Vagina (tissue), 2 donors: ENCODE data around the gene YWHAG. TPM values are rescaled to one million over a fixed set of nuclear protein-coding genes. Genes with fewer than 3 reads are reported as not detected.

Experiments
- DNase-seq, 2 donors: peaks; one replicate each; pipeline ENCODE4 v3.0.0-alpha.2; 2017; ENCODE audit errors: extremely low spot score in 2 of 2
- H3K27ac ChIP-seq: fragments of 200-600 bp; sonication (generic); one replicate; pipeline ENCODE4 v1.5.1; 2019
- H3K27me3 ChIP-seq: fragments of 200-600 bp; sonication (generic); one replicate; pipeline ENCODE4 v1.5.1; 2019
- H3K36me3 ChIP-seq, 2 donors: fragments of 200-600 bp; sonication (generic); one replicate each; pipeline ENCODE4 v1.5.1; 2017 to 2019
- H3K4me1 ChIP-seq: fragments of 200-600 bp; sonication (generic); one replicate; pipeline ENCODE4 v1.5.1; 2019
- H3K4me3 ChIP-seq, 2 donors: fragments of 200-600 bp; sonication (generic); 1 replicate in 1 of 2; 2 replicates in 1 of 2; pipeline ENCODE4 v1.5.1; 2016 to 2019
- H3K9me3 ChIP-seq: fragments of 200-600 bp; sonication (generic); one replicate; pipeline ENCODE4 v1.5.1; 2019
- POLR2A ChIP-seq, 2 donors: fragments of 450-650 bp; IDR thresholded peaks; one replicate each; pipeline ENCODE4 v1.6.1; 2017; ENCODE audit warnings: antibody characterized with exemption in 2 of 2, mild to moderate bottlenecking in 2 of 2, moderate library complexity in 2 of 2
- POLR2AphosphoS5 ChIP-seq, 2 donors: sonication (generic); formaldehyde crosslinking; IDR thresholded peaks; one replicate each; pipeline ENCODE4 v1.9.0; 2017; ENCODE audit warnings: antibody characterized with exemption in 2 of 2, mild to moderate bottlenecking in 2 of 2, low read depth in 1 of 2; ENCODE audit not compliant: insufficient read depth in 1 of 2
- intact Hi-C: fragments of 100-400 bp; cut with DNase I; formaldehyde crosslinking; loops from one replicate; pipeline ENCODE4 v1.15.1; 2023
- total RNA-seq: library from RNA; depleted of rRNA; stranded (reverse); fragments of >200 nt; gene quantifications from one replicate; pipeline ENCODE4 v1.2.3, GENCODE V29; 2016
- TF ChIP-seq, protein P1 (sequence below), 3 experiments: fragments of 450-650 bp in 2 of 3; fragments of 200-600 bp in 1 of 3; sonication (generic) in 1 of 3; IDR thresholded peaks; one replicate each; pipeline ENCODE4 v1.5.1; 2017 to 2019; ENCODE audit warnings: antibody characterized with exemption in 3 of 3, mild to moderate bottlenecking in 2 of 3, moderate library complexity in 2 of 3

YWHAG gene
- total RNA-seq, 1 donor from 2014 or later: 73.2 TPM

DNA sequence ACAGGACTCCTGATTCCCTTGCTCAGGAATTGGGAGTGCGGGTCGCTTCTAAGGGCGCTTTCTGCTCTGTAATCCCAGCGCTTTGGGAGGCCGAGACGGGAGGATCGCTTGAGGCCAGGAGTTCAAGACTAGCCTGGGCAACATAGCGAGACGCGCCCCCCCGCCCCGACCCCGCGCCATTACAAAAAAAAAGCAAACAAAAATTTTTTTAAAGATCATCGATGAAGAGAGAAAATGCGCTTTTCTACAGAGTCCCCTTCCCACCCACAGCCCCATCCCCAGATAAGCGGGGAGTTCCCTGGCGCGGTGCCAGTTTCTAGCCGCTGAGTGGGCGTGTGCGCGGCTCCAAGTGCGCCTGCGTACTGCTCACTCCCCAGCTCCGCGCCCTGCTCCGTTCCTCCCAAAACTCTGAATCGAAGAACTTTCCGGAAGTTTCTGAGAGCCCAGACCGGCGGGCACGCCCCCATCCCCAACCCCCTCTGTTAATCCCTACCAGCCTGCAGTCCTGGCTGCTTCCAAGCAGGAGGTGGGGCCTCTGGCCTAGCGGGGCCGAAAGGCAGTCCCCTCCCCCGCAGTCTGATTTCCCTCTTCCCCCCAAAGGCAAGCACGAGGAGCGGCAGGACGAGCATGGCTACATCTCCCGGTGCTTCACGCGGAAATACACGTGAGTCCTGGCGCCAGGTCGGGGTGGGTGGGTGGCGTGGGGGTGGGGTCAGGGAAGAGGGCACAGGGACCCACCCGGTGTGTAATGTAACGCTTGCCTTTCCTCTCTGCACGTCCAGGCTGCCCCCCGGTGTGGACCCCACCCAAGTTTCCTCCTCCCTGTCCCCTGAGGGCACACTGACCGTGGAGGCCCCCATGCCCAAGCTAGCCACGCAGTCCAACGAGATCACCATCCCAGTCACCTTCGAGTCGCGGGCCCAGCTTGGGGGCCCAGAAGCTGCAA is 55.3 kb downstream of the YWHAG start:
- Histone ChIP-seq H3K36me3 (peaks cover 0 to 6% of the 10 kb centered on the region in 2 donors), H3K4me1 (peaks cover 51% of the 10 kb centered on the region), H3K4me3 (peak overlapping the region; percentile 84 to 90), H3K9me3 (no peaks in the 10 kb centered on the region), H3K27ac (peak overlapping the region; percentile 100), H3K27me3 (no peaks in the 10 kb centered on the region)
- peak; percentile 58 to 77 for TF ChIP-seq POLR2A (IDR thresholded peaks at IDR 0.05)
- peak; percentile 84 to 90 for TF ChIP-seq POLR2AphosphoS5 (IDR thresholded peaks at IDR 0.05; ENCODE audit: insufficient read depth in 1 of 2, low read depth in 1 of 2)
- TF ChIP-seq, protein P1, sequence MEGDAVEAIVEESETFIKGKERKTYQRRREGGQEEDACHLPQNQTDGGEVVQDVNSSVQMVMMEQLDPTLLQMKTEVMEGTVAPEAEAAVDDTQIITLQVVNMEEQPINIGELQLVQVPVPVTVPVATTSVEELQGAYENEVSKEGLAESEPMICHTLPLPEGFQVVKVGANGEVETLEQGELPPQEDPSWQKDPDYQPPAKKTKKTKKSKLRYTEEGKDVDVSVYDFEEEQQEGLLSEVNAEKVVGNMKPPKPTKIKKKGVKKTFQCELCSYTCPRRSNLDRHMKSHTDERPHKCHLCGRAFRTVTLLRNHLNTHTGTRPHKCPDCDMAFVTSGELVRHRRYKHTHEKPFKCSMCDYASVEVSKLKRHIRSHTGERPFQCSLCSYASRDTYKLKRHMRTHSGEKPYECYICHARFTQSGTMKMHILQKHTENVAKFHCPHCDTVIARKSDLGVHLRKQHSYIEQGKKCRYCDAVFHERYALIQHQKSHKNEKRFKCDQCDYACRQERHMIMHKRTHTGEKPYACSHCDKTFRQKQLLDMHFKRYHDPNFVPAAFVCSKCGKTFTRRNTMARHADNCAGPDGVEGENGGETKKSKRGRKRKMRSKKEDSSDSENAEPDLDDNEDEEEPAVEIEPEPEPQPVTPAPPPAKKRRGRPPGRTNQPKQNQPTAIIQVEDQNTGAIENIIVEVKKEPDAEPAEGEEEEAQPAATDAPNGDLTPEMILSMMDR (IDR thresholded peaks at IDR 0.05): no peak
- DNase-seq: no peak
- intact Hi-C loops: no loop called here

DNA sequence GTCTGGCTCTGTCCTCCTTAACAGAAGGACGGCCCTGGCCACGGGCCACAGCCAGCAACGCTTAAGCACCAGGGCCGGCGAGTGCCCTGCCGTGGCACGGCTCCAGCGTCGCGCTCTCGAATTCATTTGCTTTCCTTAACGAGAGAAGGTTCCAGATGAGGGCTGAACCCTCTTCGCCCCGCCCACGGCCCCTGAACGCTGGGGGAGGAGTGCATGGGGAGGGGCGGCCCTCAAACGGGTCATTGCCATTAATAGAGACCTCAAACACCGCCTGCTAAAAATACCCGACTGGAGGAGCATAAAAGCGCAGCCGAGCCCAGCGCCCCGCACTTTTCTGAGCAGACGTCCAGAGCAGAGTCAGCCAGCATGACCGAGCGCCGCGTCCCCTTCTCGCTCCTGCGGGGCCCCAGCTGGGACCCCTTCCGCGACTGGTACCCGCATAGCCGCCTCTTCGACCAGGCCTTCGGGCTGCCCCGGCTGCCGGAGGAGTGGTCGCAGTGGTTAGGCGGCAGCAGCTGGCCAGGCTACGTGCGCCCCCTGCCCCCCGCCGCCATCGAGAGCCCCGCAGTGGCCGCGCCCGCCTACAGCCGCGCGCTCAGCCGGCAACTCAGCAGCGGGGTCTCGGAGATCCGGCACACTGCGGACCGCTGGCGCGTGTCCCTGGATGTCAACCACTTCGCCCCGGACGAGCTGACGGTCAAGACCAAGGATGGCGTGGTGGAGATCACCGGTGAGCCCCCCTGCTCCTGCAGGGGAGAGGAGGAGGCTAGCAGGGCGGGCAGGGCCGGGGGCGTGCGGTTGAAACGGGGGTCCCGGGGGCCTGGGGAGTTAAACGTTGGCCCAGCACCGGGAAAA is 56.2 kb downstream of the YWHAG start, which contains the start of gene HSPB1:
Gene HSPB1, plus strand, starts transcription at position 327 of the 855 bp plus-strand sequence. Its CDS starts 40 bp downstream, at position 367.
- no peak for DNase-seq
- TF ChIP-seq, protein P1 (IDR thresholded peaks at IDR 0.05): peak in 1 of 3 experiments; percentile 17
- TF ChIP-seq POLR2AphosphoS5 (IDR thresholded peaks at IDR 0.05; ENCODE audit: insufficient read depth in 1 of 2, low read depth in 1 of 2): peak; percentile 99
- peak; percentile 75 to 92 for TF ChIP-seq POLR2A (IDR thresholded peaks at IDR 0.05)
- H3K36me3 ChIP-seq: peaks cover 0 to 6% of the 10 kb centered on the region in 2 donors
- peak within 1 kb of the TSS; percentile 84 to 90 for H3K4me3 ChIP-seq
- intact Hi-C loops: no loop called here
- peak within 1 kb of the TSS; percentile 100 for H3K27ac ChIP-seq
- H3K27me3 ChIP-seq: no peaks in the 10 kb centered on the region
- peaks cover 57% of the 10 kb centered on the region for H3K4me1 ChIP-seq
- no peaks in the 10 kb centered on the region for H3K9me3 ChIP-seq

GRCh38 chr7:76301000-76301399 is 57.8 kb downstream of the YWHAG start:
- H3K36me3 ChIP-seq: peaks cover 0 to 6% of the 10 kb centered on the region in 2 donors
- H3K9me3 ChIP-seq: no peaks in the 10 kb centered on the region
- peaks cover 58% of the 10 kb centered on the region for H3K4me1 ChIP-seq
- DNase-seq: no peak
- intact Hi-C loops: no loop called here
- TF ChIP-seq POLR2AphosphoS5 (IDR thresholded peaks at IDR 0.05; ENCODE audit: insufficient read depth in 1 of 2, low read depth in 1 of 2) (no peak), POLR2A (IDR thresholded peaks at IDR 0.05) (no peak)
- TF ChIP-seq, protein P1 (IDR thresholded peaks at IDR 0.05): no peak
- H3K4me3 ChIP-seq: no peak overlapping the region
- no peaks in the 10 kb centered on the region for H3K27me3 ChIP-seq
- peak overlapping the region; percentile 100 for H3K27ac ChIP-seq

DNA sequence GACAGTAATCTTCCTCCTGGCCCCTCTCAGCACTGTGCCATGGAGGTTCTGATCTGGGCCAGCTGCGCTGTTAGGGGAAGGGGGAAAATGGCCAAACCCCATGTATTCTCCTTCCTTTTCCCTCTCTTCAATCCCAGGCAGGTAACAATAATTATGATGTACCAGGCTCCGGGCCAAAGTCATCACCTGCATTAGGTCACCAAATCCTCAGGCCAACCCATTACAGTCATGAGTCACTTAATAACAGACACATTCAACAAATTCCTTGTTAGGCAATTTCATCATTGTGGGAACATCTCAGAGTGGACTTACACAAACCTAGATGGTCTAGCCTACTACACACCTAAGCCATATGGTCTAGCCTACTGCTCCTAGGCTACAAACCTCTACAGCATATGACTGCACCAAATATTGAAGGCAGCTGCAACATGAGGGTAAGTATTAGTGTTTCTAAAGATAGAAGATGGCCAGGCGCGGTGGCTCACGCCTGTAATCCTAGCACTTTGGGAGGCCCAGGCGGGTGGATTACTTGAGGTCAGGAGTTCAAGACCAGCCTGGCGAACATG is 58.5 kb downstream of the YWHAG start:
- Histone ChIP-seq H3K27me3 (no peaks in the 10 kb centered on the region), H3K9me3 (no peaks in the 10 kb centered on the region), H3K4me1 (peaks cover 59% of the 10 kb centered on the region), H3K36me3 (peaks cover 0 to 6% of the 10 kb centered on the region in 2 donors), H3K4me3 (no peak overlapping the region), H3K27ac (peak overlapping the region; percentile 100)
- DNase-seq: no peak
- TF ChIP-seq, protein P1 (IDR thresholded peaks at IDR 0.05): no peak
- TF ChIP-seq POLR2A (IDR thresholded peaks at IDR 0.05) (no peak), POLR2AphosphoS5 (IDR thresholded peaks at IDR 0.05; ENCODE audit: insufficient read depth in 1 of 2, low read depth in 1 of 2) (peak in 1 of 2 donors; percentile 89)
- intact Hi-C loops: no loop called here
